Stomach (tissue), 4 donors: Measurements from ENCODE around the gene SLC24A4.

Experiments used
- CTCF ChIP-seq, 7 experiments: fragments of 450-650 bp in 4 of 7; fragments of 200-600 bp in 3 of 7; sonication (generic) in 3 of 7; IDR thresholded peaks; one replicate each; pipeline ENCODE4 v1.5.1; 2016 to 2019; ENCODE audit warnings: antibody characterized with exemption in 7 of 7, control low read depth in 2 of 7, mild to moderate bottlenecking in 1 of 7
- POLR2A ChIP-seq, 4 donors: fragments of 450-650 bp; IDR thresholded peaks; one replicate each; pipeline ENCODE4 v1.6.1; 2016; ENCODE audit warnings: antibody characterized with exemption in 4 of 4, control low read depth in 2 of 4, mild to moderate bottlenecking in 1 of 4, moderate library complexity in 1 of 4

GRCh38 chr14:92524602-92525185 is 201.7 kb downstream of the SLC24A4 start:
- TF ChIP-seq CTCF (IDR thresholded peaks at IDR 0.05) (no peak), POLR2A (IDR thresholded peaks at IDR 0.05) (no peak)
